MM.1S (cell line): ENCODE data around the gene DTNB.
A peak's percentile ranks its signal among the peaks of the same experiment; 100 is the strongest.
"Not testable (repeated sequence)": the region's sequence is repeated elsewhere in the genome, so short reads cannot be mapped to it uniquely, and the experiment has no call there.

Experiments used
- DNase-seq: peaks from one replicate; pipeline ENCODE4 v3.0.0-alpha.2; 2015
- H2AFZ ChIP-seq: fragments of 300-600 bp; sonication (generic); 2 replicates; pipeline ENCODE4 v1.6.0; 2016; ENCODE audit warnings: antibody characterized with exemption, low read length
- H3F3A ChIP-seq: fragments of 300-600 bp; sonication (generic); 2 replicates; pipeline ENCODE4 v1.6.1; 2016; ENCODE audit warnings: mild to moderate bottlenecking, antibody characterized with exemption, low read length, moderate library complexity, mixed read lengths; ENCODE audit not compliant: insufficient read depth
- H3K27ac ChIP-seq: fragments of 300-600 bp; sonication (generic); 2 replicates; pipeline ENCODE4 v1.5.1; 2016; ENCODE audit warnings: mild to moderate bottlenecking, low read length
- H3K27me3 ChIP-seq: fragments of 300-600 bp; sonication (generic); replicated peaks from 2 replicates; pipeline ENCODE4 v1.6.0; 2016; ENCODE audit warnings: low read length; ENCODE audit not compliant: insufficient read depth
- H3K36me3 ChIP-seq: fragments of 300-600 bp; sonication (generic); replicated peaks from 2 replicates; pipeline ENCODE4 v1.6.1; 2016; ENCODE audit warnings: mild to moderate bottlenecking, low read length, mixed read lengths; ENCODE audit not compliant: insufficient read depth
- H3K4me1 ChIP-seq: fragments of 300-600 bp; sonication (generic); 2 replicates; pipeline ENCODE4 v1.6.1; 2016; ENCODE audit warnings: low read length, mixed read lengths
- H3K4me2 ChIP-seq: fragments of 300-600 bp; sonication (generic); 2 replicates; pipeline ENCODE4 v1.6.0; 2016; ENCODE audit warnings: low read depth, low read length
- H3K4me3 ChIP-seq: fragments of 300-600 bp; sonication (generic); 2 replicates; pipeline ENCODE4 v1.5.1; 2016; ENCODE audit warnings: low read length, mixed read lengths
- H3K79me2 ChIP-seq: fragments of 300-600 bp; sonication (generic); 2 replicates; pipeline ENCODE4 v1.6.1; 2016; ENCODE audit warnings: mixed run types, low read length, mixed read lengths
- H3K9ac ChIP-seq: fragments of 300-600 bp; sonication (generic); 2 replicates; pipeline ENCODE4 v1.6.1; 2016; ENCODE audit warnings: low read length, mixed read lengths
- H3K9me2 ChIP-seq: fragments of 300-600 bp; sonication (generic); replicated peaks from 2 replicates; pipeline ENCODE4 v1.6.1; 2016; ENCODE audit warnings: mild to moderate bottlenecking, low read length, mixed read lengths; ENCODE audit not compliant: insufficient read depth
- H3K9me3 ChIP-seq: fragments of 300-600 bp; sonication (generic); replicated peaks from 2 replicates; pipeline ENCODE4 v1.6.1; 2016; ENCODE audit warnings: mild to moderate bottlenecking, low read length, mixed read lengths; ENCODE audit not compliant: insufficient read depth
- H4K20me1 ChIP-seq: fragments of 300-600 bp; sonication (generic); 2 replicates; pipeline ENCODE4 v1.6.1; 2016; ENCODE audit warnings: mild to moderate bottlenecking, low read length, moderate library complexity, mixed read lengths; ENCODE audit not compliant: insufficient read depth
- EZH2 ChIP-seq: fragments of 300-600 bp; sonication (generic); optimal IDR thresholded peaks from 2 replicates; pipeline ENCODE3; 2017; ENCODE audit warnings: low read depth, mild to moderate bottlenecking, antibody characterized with exemption, low read length, mixed read lengths
- EZH2phosphoT487 ChIP-seq: fragments of 300-600 bp; sonication (generic); IDR thresholded peaks from 2 replicates; pipeline ENCODE4 v1.6.1; 2018; ENCODE audit warnings: antibody characterized with exemption, low read length
- TF ChIP-seq, protein P1 (sequence below): fragments of 300-600 bp; sonication (generic); IDR thresholded peaks from 2 replicates; pipeline ENCODE4 v1.5.1; 2016; ENCODE audit warnings: antibody characterized with exemption, low read length, mixed read lengths

DTNB gene

DNA sequence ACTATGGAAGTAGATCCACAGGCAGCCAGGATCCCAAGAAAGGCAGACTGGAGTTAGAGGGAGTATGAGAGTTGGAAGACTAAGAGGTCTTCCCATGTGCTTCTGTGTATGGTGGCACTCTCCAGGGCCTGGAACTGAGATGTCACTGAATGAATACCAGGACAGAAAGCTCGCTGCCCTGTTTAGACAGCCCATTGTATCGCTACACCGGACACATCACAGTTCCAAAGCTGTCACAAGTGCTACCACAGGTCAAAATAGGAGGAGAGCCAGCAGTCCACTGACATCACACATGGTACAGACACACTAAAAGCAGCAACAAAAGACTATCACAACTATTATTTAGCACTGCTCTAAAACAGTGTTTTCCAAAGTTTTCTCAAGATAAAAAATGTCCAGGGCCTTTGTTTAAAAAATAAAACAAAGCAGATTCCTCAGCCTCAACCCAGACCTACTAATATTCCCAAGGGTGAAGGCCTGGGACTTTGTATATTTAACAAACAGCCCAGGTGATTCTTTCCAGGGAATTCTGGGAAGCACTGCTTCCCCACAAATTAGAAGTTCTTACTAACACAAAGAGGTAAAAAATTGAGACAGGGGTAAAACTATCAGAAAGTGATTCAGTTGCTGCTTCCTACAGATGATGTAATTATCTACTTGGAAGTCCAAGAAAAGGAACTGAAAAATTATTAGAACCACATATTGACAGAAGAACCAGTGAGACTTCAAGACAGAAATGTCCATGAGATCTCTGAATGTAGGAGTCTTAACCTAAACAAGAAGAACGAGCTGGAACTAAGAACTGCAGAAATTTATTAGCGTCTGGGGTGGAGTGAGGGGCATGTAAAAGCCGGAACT is 116.0 kb downstream of the DTNB start:
- no peaks in the 10 kb centered on the region for H3K27me3 ChIP-seq
- H3K4me1 ChIP-seq, result peaks cover 21% of the 10 kb centered on the region
- peak overlapping the region; percentile 11; the same call in 1 of the 2 replicates for H3K27ac ChIP-seq
- no peaks in the 10 kb centered on the region for H4K20me1 ChIP-seq
- TF ChIP-seq EZH2phosphoT487 (no peak), EZH2 (no peak)
- TF ChIP-seq, protein P1, sequence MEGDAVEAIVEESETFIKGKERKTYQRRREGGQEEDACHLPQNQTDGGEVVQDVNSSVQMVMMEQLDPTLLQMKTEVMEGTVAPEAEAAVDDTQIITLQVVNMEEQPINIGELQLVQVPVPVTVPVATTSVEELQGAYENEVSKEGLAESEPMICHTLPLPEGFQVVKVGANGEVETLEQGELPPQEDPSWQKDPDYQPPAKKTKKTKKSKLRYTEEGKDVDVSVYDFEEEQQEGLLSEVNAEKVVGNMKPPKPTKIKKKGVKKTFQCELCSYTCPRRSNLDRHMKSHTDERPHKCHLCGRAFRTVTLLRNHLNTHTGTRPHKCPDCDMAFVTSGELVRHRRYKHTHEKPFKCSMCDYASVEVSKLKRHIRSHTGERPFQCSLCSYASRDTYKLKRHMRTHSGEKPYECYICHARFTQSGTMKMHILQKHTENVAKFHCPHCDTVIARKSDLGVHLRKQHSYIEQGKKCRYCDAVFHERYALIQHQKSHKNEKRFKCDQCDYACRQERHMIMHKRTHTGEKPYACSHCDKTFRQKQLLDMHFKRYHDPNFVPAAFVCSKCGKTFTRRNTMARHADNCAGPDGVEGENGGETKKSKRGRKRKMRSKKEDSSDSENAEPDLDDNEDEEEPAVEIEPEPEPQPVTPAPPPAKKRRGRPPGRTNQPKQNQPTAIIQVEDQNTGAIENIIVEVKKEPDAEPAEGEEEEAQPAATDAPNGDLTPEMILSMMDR, result no peak
- H2AFZ ChIP-seq, result no peak overlapping the region
- H3K9ac ChIP-seq, result no peak overlapping the region
- peaks cover 9% of the 10 kb centered on the region; the same call in 1 of the 2 replicates for H3F3A ChIP-seq
- H3K4me3 ChIP-seq, result no peak overlapping the region
- H3K36me3 ChIP-seq, result no peaks in the 10 kb centered on the region
- H3K9me2 ChIP-seq, result no peaks in the 10 kb centered on the region
- DNase-seq, result no peak
- H3K79me2 ChIP-seq, result no peaks in the 10 kb centered on the region
- H3K9me3 ChIP-seq, result no peaks in the 10 kb centered on the region
- H3K4me2 ChIP-seq, result peak overlapping the region; percentile 36; the same call in 1 of the 2 replicates

DNA sequence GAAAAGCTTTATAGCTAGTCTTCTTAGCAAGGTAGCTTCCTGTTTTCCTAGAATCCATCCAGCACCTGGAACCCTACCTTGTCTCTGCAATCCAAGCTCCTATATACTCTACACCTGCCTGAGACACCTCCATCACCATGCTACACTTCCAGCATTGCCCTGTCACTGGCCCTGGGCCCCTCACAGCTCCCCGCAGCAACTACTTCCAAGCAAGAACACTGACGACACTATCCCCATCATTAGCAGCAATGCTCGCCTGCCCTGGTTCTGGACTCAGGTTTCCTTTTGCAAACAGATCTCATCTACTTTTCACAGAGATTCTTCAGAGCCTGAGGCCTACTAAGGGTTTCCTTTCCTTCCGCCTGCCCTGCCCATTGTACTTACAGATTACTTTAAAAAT is 121.1 kb downstream of the DTNB start:
- H3F3A ChIP-seq, result no peaks in the 10 kb centered on the region
- no peak overlapping the region for H3K27ac ChIP-seq
- no peak overlapping the region for H3K4me2 ChIP-seq
- no peaks in the 10 kb centered on the region for H3K9me2 ChIP-seq
- H3K27me3 ChIP-seq, result no peaks in the 10 kb centered on the region
- no peaks in the 10 kb centered on the region for H3K79me2 ChIP-seq
- H4K20me1 ChIP-seq, result no peaks in the 10 kb centered on the region
- H3K4me3 ChIP-seq, result no peak overlapping the region
- DNase-seq, result no peak
- H3K4me1 ChIP-seq, result peaks cover 2% of the 10 kb centered on the region; the same call in 1 of the 2 replicates
- H2AFZ ChIP-seq, result no peak overlapping the region
- no peaks in the 10 kb centered on the region for H3K9me3 ChIP-seq
- H3K36me3 ChIP-seq, result no peaks in the 10 kb centered on the region
- no peak for TF ChIP-seq EZH2
- TF ChIP-seq EZH2phosphoT487, result no peak
- H3K9ac ChIP-seq, result no peak overlapping the region

DNA sequence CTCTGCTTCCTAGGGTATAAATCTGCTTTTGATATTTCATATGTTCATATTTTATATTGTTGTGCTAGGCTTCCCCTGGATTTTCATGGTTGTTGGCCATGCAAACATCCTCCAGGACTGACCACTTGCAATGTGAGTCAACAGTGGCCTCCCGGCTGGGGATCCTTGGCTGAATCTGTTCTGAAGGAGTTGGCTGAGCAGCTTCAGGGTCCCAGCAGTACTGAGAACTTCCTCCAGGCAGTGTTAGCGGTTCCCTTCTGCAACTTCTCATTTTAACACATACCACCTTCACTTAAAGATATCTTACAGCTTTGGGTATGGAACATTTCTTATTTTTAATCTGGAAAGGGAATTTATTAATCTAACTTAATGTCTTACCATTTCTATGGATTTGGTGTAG is 122.1 kb downstream of the DTNB start:
- H3K4me1 ChIP-seq, result no peaks in the 10 kb centered on the region
- no peak for DNase-seq
- H3K4me2 ChIP-seq, result no peak overlapping the region
- H3K9me3 ChIP-seq, result no peaks in the 10 kb centered on the region
- no peak for TF ChIP-seq EZH2phosphoT487
- TF ChIP-seq, protein P1, result no peak
- no peak overlapping the region for H2AFZ ChIP-seq
- no peaks in the 10 kb centered on the region for H3K36me3 ChIP-seq
- H3K9me2 ChIP-seq, result no peaks in the 10 kb centered on the region
- H3K79me2 ChIP-seq, result no peaks in the 10 kb centered on the region
- no peaks in the 10 kb centered on the region for H3K27me3 ChIP-seq
- H3K9ac ChIP-seq, result no peak overlapping the region
- H3K4me3 ChIP-seq, result no peak overlapping the region
- H3F3A ChIP-seq, result no peaks in the 10 kb centered on the region
- H4K20me1 ChIP-seq, result no peaks in the 10 kb centered on the region
- H3K27ac ChIP-seq, result no peak overlapping the region

DNA sequence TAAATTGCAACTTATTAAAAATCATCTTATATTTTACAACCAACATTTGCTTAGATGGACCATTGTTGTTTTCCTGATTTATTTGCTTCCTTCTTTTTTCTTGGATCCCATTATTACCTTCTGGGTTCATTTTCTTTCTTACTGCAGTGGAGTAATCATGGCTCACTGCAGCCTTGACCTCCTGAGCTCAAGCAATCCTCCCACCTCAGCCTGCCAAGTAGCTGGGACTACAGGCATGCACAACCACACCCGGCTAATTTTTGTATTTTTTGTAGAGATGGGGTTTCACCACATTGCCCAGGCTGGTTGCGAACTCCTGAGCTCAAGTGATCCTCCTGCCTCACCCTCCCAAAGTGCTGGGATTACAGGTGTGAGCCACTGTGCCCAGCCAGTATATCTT is 123.8 kb downstream of the DTNB start:
- not testable (repeated sequence) for H2AFZ ChIP-seq, H3K9me2 ChIP-seq, H3K4me3 ChIP-seq, H3K9ac ChIP-seq, H3K9me3 ChIP-seq, H3F3A ChIP-seq, H3K36me3 ChIP-seq, H3K4me2 ChIP-seq, DNase-seq, H3K27me3 ChIP-seq, H3K79me2 ChIP-seq, H3K27ac ChIP-seq, H4K20me1 ChIP-seq, H3K4me1 ChIP-seq
